GM21786 (cell line): ENCODE data around the gene KIR3DL3.
"Not testable (repeated sequence)": the region's sequence is repeated elsewhere in the genome, so short reads cannot be mapped to it uniquely, and the experiment has no call there.

Experiments
- ATAC-seq: cut with Tn5 transposase; IDR thresholded peaks from one replicate; pipeline ENCODE4 v1.9.1; 2021; ENCODE audit not compliant: unreplicated experiment

The KIR3DL3 gene

DNA sequence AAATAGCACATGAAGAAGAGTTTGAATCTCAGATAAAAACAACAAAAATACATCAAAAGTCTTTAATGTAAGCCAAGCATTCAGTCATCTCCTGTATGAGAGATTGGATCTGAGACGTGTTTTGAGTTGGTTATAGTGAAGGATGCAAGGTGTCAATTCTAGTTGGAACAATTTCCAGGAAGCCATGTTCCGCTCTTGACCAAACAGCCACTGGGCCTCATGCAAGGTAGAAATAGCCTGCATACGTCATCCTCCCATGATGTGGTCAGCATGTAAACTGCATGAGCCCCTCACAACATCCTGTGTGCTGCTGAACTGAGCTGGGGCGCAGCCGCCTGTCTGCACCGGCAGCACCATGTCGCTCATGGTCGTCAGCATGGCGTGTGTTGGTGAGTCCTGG is at the start of gene KIR3DL3:
TSS of gene KIR3DL3 (plus strand) at position 301 of the 400 bp plus-strand sequence. CDS start at position 356, 55 bp downstream.
- no peak for ATAC-seq

- not testable (repeated sequence) for ATAC-seq
Measured at GRCh38 chr19:54676210-54676834, 47.9 kb upstream of the KIR3DL3 start.

GRCh38 chr19:54677217-54677616 is 47.0 kb upstream of the KIR3DL3 start:
- no peak for ATAC-seq

GRCh38 chr19:54681596-54681995 is 42.6 kb upstream of the KIR3DL3 start:
- not testable (repeated sequence) for ATAC-seq

GRCh38 chr19:54682306-54682856 is 41.9 kb upstream of the KIR3DL3 start:
- no peak for ATAC-seq

DNA sequence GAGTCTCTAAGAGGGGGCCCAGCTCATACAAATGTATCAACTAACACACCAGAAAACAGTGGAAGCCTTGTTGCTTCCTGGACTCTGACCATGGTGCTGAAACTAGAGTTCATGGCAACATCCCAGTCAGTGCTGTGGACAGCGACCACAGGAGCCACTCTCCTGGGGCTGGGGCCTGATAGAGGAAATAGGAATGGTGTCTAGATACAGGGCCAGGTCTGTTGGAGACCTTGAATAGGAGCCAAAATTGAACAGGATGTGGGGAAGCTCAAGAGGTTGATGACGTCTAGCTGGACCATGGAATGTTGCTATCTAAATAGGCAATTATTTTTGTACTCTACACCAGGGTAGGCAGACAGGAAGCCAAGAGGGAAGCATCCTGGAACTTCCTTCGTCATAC is 39.7 kb upstream of the KIR3DL3 start:
- no peak for ATAC-seq

GRCh38 chr19:54691582-54692297 is 32.5 kb upstream of the KIR3DL3 start:
- ATAC-seq = no peak

DNA sequence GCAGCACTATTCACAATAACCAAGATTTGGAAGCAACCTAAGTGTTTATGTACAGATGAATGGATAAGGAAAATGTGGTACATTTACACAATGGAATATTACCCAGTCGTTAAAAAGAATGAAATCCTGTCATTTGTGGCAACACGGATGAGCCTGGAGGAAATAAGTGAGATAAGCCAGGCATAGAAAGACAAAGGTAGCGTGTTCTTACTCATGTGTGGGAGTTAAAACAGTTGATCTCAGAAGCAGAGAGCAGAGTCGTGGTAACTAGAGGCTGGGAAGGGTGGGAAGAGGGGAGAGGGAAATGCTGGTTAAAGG is 32.0 kb upstream of the KIR3DL3 start:
- no peak for ATAC-seq

DNA sequence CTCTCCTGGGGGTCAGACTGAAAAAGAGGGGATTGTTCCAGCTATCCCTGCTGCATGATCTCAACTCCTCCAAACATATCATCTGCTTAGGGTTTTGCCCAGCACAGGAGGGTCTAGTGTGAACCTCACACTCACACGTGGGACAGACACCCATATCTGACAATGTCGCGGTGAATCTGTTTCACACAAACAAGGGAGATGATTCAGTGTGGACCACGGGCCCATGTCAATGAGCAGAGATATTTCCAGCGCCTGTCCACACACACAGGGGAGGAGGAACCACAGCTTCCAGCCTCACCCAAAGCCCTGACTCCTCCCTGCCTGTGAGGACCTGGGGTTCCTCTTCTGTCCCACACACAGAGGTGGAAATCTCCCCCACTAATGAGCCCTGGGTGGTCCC is 29.6 kb upstream of the KIR3DL3 start:
- ATAC-seq = no peak

DNA sequence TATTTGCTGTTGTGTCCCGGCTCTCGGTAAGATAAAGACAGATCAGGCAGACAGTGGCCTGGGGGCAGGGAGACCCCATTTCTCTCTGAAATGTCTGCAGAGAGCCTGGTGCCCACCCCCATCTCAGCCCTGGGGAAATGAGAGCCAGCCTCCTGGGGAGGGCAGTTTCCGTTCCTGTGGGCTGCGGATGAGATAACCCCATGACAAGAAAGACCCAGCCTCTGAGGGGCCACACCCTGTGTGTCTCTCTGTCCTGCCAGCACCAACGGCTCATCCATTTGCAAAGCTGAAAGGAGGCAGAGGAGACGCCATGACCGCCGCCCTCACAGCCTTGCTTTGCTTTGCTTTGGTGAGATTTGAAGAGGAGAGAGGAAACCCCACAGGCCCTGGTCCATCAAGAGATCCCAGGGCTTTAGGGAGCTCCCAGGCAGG is 28.1 kb upstream of the KIR3DL3 start:
- no peak for ATAC-seq

- ATAC-seq = no peak
Measured at GRCh38 chr19:54696766-54697165, 27.5 kb upstream of the KIR3DL3 start.

GRCh38 chr19:54697716-54698115 is 26.5 kb upstream of the KIR3DL3 start:
- not testable (repeated sequence) for ATAC-seq

GRCh38 chr19:54704928-54705327 is 19.3 kb upstream of the KIR3DL3 start:
- no peak for ATAC-seq

DNA sequence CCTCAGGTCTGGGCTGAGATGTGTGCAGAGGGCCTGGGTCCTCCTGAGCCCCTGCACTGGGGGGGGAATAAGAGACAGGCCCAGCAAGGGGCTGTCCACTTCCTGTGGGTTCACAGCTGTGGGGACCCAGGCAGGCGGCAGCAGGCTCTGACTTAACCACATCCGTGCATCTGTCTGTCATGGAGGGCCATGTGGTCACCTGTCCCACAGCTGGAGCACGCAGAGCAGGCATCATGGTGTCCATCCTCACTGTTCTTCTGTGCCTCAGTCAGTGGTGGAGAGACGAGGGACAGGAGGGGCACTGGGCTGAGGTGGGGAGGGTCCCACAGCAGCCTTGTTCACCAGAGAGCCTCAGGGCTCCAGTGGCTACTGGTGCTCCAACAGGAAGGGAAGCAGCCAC is 16.3 kb upstream of the KIR3DL3 start:
- no peak for ATAC-seq

- no peak for ATAC-seq
Measured at GRCh38 chr19:54708781-54709180, 15.5 kb upstream of the KIR3DL3 start.

DNA sequence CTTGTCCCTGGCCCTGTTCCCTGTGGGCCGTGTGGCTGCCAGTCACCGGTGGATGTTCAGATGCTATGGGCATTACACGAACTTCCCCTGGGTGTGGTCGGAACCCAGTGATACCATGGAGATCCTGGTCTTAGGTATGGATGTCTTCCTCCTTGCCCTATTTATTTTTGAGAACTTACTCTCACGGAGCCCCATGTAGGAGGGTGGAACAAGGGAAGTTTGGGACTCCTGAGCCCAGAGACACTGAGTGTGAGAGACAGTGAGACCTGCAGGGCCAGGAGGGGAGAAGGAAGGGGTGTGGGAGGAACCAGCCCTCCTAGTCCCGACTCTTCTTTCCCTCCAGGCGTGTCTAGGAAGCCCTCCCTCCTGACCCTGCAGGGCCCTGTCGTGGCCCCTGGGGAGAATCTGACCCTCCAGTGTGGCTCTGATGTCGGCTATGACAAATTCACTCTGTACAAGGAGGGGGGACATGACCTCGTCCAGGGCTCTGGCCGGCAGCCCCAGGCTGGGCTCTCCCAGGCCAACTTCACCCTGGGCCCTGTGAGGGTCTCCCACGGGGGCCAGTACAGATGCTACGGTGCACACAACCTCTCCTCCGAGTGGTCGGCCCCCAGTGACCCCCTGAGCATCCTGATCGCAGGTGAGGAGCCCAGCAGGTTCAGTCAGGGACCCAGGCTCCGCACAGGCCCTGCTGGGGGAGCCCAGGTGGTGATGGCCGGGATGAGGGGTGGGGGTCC is 14.9 kb upstream of the KIR3DL3 start:
- ATAC-seq = no peak

DNA sequence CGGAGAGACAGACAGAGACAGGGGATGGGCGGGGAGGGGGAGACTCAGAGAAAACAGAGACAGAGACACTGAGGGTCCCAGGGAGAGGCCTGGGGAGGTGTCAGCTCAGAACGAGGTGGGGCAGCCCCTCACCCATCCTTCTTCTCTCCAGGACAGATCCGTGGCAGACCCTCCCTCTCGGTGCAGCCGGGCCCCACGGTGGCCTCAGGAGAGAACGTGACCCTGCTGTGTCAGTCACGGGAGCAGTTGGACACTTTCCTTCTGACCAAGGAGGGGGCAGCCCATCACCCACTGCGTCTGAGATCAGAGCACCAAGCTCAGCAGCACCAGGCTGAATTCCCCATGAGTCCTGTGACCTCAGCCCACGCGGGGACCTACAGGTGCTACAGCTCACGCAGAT is 14.3 kb upstream of the KIR3DL3 start:
- ATAC-seq = not testable (repeated sequence)

- no peak for ATAC-seq
Measured at GRCh38 chr19:54724644-54725043, 402 bp downstream of the KIR3DL3 start.

GRCh38 chr19:54725321-54725720 is 1.1 kb downstream of the KIR3DL3 start:
- ATAC-seq = no peak

- ATAC-seq = no peak
Measured at GRCh38 chr19:54727562-54727961, 3.3 kb downstream of the KIR3DL3 start.

DNA sequence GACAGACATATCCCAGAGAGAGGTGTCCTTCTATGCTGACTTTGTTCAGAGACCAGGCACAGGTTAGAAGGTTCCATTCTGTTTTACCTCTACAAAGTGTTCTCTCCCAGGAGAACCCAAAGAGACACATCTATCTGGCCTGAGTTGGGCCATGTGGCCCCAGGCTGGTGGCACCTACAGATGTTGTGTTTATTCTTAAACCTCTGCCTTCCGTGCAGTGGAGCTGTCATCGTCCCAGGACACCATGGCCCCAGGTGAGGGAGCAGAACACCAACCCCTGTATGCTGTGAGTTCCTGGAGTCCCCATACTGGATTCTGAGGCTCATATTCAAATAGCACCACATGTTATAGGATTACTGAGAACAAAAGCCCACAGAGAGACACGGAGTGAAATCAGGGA is 3.9 kb downstream of the KIR3DL3 start:
- ATAC-seq = no peak
